Caco-2 (cell line): ENCODE data around the gene FAM168A. TPM values are rescaled to one million over a fixed set of nuclear protein-coding genes. Genes with fewer than 3 reads are reported as not detected.

Experiments
- BruUV-seq: library from RNA; stranded (reverse); fragments of 400-500 nt; replicated peaks from 2 replicates; lab custom pipeline; 2021; lab: Mats Ljungman, UMichigan
- CTCF ChIA-PET: fragments of 300-600 bp; sonication (Branson Sonifier 250); formaldehyde crosslinking; loops from one replicate; lab custom pipeline; 2022; ENCODE audit warnings: antibody characterized with exemption; lab: Charles Lee
- POLR2A ChIA-PET: fragments of 300-600 bp; sonication (Branson Sonifier 250); formaldehyde crosslinking; loops from one replicate; lab custom pipeline; 2022; ENCODE audit warnings: antibody characterized with exemption; lab: Charles Lee
- DNase-seq, 2 experiments: peaks; one replicate each; pipeline versions ENCODE4 v3.0.0 to v3.0.0-alpha.2; 2020 to 2022
- H3K27me3 ChIP-seq: replicated peaks from 2 replicates; pipeline ENCODE4 v1.6.0; 2011; ENCODE audit warnings: low read length; ENCODE audit not compliant: control insufficient read depth, insufficient read depth
- H3K36me3 ChIP-seq: 2 replicates; pipeline ENCODE4 v1.5.1; 2011; ENCODE audit warnings: low read length; ENCODE audit not compliant: control insufficient read depth, insufficient read depth
- H3K4me1 ChIP-seq: fragments of 250-450 bp; sonication (Bioruptor Pico); 2 replicates; pipeline ENCODE4 v1.5.1; 2020; ENCODE audit warnings: mild to moderate bottlenecking
- H3K4me3 ChIP-seq: 2 replicates; pipeline ENCODE4 v1.5.1; 2011; ENCODE audit warnings: low read depth, mild to moderate bottlenecking, control low read depth, low read length
- H3K9me3 ChIP-seq: fragments of 250-450 bp; sonication (Bioruptor Pico); 2 replicates; pipeline ENCODE4 v1.5.1; 2020; ENCODE audit warnings: mild to moderate bottlenecking, moderate library complexity
- H3K27ac Mint-ChIP-seq: one replicate; pipeline ENCODE4 v1.8.0; 2022; ENCODE audit warnings: mixed read lengths; ENCODE audit not compliant: unreplicated experiment
- H3K27me3 Mint-ChIP-seq: one replicate; pipeline ENCODE4 v1.8.0; 2022; ENCODE audit warnings: mixed read lengths; ENCODE audit not compliant: insufficient read depth, unreplicated experiment
- H3K36me3 Mint-ChIP-seq: one replicate; pipeline ENCODE4 v1.8.0; 2022; ENCODE audit warnings: mild to moderate bottlenecking, mixed read lengths; ENCODE audit not compliant: insufficient read depth, unreplicated experiment
- H3K4me1 Mint-ChIP-seq: one replicate; pipeline ENCODE4 v1.8.0; 2022; ENCODE audit warnings: low read depth, mixed read lengths; ENCODE audit not compliant: unreplicated experiment
- H3K4me3 Mint-ChIP-seq: one replicate; pipeline ENCODE4 v1.8.0; 2022; ENCODE audit warnings: mild to moderate bottlenecking, moderate library complexity, mixed read lengths; ENCODE audit not compliant: unreplicated experiment
- H3K9me3 Mint-ChIP-seq: one replicate; pipeline ENCODE4 v1.8.0; 2022; ENCODE audit warnings: mixed read lengths; ENCODE audit not compliant: unreplicated experiment
- CTCF ChIP-seq, 2 experiments: fragments of 200-600 bp in 1 of 2; IDR thresholded peaks; 1 replicate in 1 of 2; 2 replicates in 1 of 2; pipeline versions ENCODE4 v1.5.1 to v1.8.0; 2011 to 2022; ENCODE audit warnings: antibody characterized with exemption in 1 of 2, control low read depth in 1 of 2, inconsistent platforms in 1 of 2, low read depth in 1 of 2, low read length in 1 of 2, mild to moderate bottlenecking in 1 of 2, moderate library complexity in 1 of 2; ENCODE audit not compliant: insufficient read depth in 1 of 2, severe bottlenecking in 1 of 2, unreplicated experiment in 1 of 2
- intact Hi-C: fragments of 100-400 bp; cut with micrococcal nuclease; formaldehyde crosslinking; loops from one replicate; pipeline ENCODE4 v1.10.0; 2022; ENCODE audit not compliant: unreplicated experiment
- total RNA-seq: library from RNA; stranded (reverse); gene quantifications from 2 replicates; pipeline ENCODE4 v1.2.3, GENCODE V29; 2022

The FAM168A gene
- total RNA-seq, 1 experiment from 2014 or later, result 46.0 TPM

DNA sequence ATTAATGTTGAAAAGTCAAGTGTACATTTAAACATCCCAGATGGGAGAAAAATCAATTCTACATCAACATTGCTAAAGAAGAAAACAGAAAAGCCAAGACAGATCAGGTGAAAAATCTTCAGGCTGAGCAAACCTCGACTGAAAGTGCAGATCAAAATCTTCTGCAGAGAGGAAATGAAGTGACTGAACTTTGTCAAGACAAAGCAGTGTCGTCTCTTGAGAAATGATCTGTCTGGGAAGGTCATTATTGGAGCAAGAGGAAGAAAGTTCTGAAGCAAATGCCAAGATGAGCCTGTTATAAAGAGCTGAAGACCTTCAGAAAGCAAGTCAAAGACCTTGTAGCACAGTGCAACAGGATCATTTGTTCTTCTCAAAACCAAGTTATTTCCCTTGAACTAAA lies 42.7 kb upstream of the FAM168A start:
- Histone ChIP-seq H3K4me1 (no peaks in the 10 kb centered on the region), H3K9me3 (no peaks in the 10 kb centered on the region; the same call in 1 of the 2 replicates), H3K36me3 (no peaks in the 10 kb centered on the region), H3K27me3 (no peaks in the 10 kb centered on the region), H3K4me3 (no peak overlapping the region)
- no peak for DNase-seq
- H3K27me3 Mint-ChIP-seq, result no peaks in the 10 kb centered on the region
- no peaks in the 10 kb centered on the region for H3K36me3 Mint-ChIP-seq
- BruUV-seq, result no TSS peak
- intact Hi-C loops, result no loop called here
- peaks cover 8% of the 10 kb centered on the region for H3K4me1 Mint-ChIP-seq
- no peak overlapping the region for H3K27ac Mint-ChIP-seq
- no peaks in the 10 kb centered on the region for H3K9me3 Mint-ChIP-seq
- H3K4me3 Mint-ChIP-seq, result no peak overlapping the region
- POLR2A ChIA-PET, result interaction anchor here (0.5 kb wide), 1 partner anchor 15 kb away, joined by 3 read pairs; no protein-coding TSS in a partner anchor
- CTCF ChIA-PET, result interaction anchor here (0.5 to 1.5 kb wide), 3 partner anchors 15 to 290 kb away, joined by 3 to 6 read pairs (median 3); no protein-coding TSS in a partner anchor
- no peak for TF ChIP-seq CTCF (IDR thresholded peaks at IDR 0.05; ENCODE audit: insufficient read depth in 1 of 2, low read depth in 1 of 2, low read length in 1 of 2, severe bottlenecking in 1 of 2, unreplicated experiment in 1 of 2)

- H3K9me3 ChIP-seq, result no peaks in the 10 kb centered on the region; the same call in 1 of the 2 replicates
- no peaks in the 10 kb centered on the region for H3K4me1 Mint-ChIP-seq
- no peak for DNase-seq
- CTCF ChIA-PET, result interaction anchor here (0.8 to 0.9 kb wide), 2 partner anchors 11 to 142 kb away, joined by 3 read pairs; no protein-coding TSS in a partner anchor
- POLR2A ChIA-PET, result no interaction called here
- H3K4me3 ChIP-seq, result no peak overlapping the region
- H3K4me3 Mint-ChIP-seq, result no peak overlapping the region
- H3K27me3 Mint-ChIP-seq, result no peaks in the 10 kb centered on the region
- H3K27me3 ChIP-seq, result no peaks in the 10 kb centered on the region
- H3K4me1 ChIP-seq, result no peaks in the 10 kb centered on the region
- H3K36me3 ChIP-seq, result no peaks in the 10 kb centered on the region
- TF ChIP-seq CTCF (IDR thresholded peaks at IDR 0.05; ENCODE audit: insufficient read depth in 1 of 2, low read depth in 1 of 2, low read length in 1 of 2, severe bottlenecking in 1 of 2, unreplicated experiment in 1 of 2), result no peak
- intact Hi-C loops, result no loop called here
- no peaks in the 10 kb centered on the region for H3K9me3 Mint-ChIP-seq
- no peak overlapping the region for H3K27ac Mint-ChIP-seq
- no TSS peak for BruUV-seq
- no peaks in the 10 kb centered on the region for H3K36me3 Mint-ChIP-seq
Measured at GRCh38 chr11:73637012-73637411, 39.1 kb upstream of the FAM168A start.

- no peaks in the 10 kb centered on the region for H3K4me1 Mint-ChIP-seq
- peaks cover 4% of the 10 kb centered on the region for H3K9me3 ChIP-seq
- H3K27me3 ChIP-seq, result no peaks in the 10 kb centered on the region
- no peak overlapping the region for H3K4me3 ChIP-seq
- POLR2A ChIA-PET, result no interaction called here
- no peak for TF ChIP-seq CTCF (IDR thresholded peaks at IDR 0.05; ENCODE audit: insufficient read depth in 1 of 2, low read depth in 1 of 2, low read length in 1 of 2, severe bottlenecking in 1 of 2, unreplicated experiment in 1 of 2)
- H3K27ac Mint-ChIP-seq, result no peak overlapping the region
- intact Hi-C loops, result no loop called here
- no peaks in the 10 kb centered on the region for H3K27me3 Mint-ChIP-seq
- peaks cover 2% of the 10 kb centered on the region for H3K9me3 Mint-ChIP-seq
- no peak overlapping the region for H3K4me3 Mint-ChIP-seq
- H3K36me3 ChIP-seq, result no peaks in the 10 kb centered on the region
- CTCF ChIA-PET, result interaction anchor here (0.8 kb wide), 1 partner anchor 143 kb away, joined by 3 read pairs; no protein-coding TSS in a partner anchor
- H3K36me3 Mint-ChIP-seq, result no peaks in the 10 kb centered on the region
- H3K4me1 ChIP-seq, result no peaks in the 10 kb centered on the region
- no peak for DNase-seq
- BruUV-seq, result no TSS peak
Measured at GRCh38 chr11:73636249-73636648, 38.3 kb upstream of the FAM168A start.
